Activated CD4-positive, alpha-beta memory T cell treated with anti-CD3 and anti-CD28 coated beads, Interleukin-2, amount 10 ng/mL, durations not matched to agents 7 days and 5 days (primary cell): ENCODE data around the gene CTNNA2. TPM values are rescaled to one million over a fixed set of nuclear protein-coding genes. Genes with fewer than 3 reads are reported as not detected.
"Not testable (repeated sequence)": the region's sequence is repeated elsewhere in the genome, so short reads cannot be mapped to it uniquely, and the experiment has no call there.

Experiments
- CTCF ChIA-PET: fragments of 350-600 bp; sonication (Branson Sonifier 250); formaldehyde crosslinking; loops from one replicate; lab custom pipeline; 2021; ENCODE audit warnings: antibody characterized with exemption, inconsistent platforms; lab: Charles Lee
- POLR2A ChIA-PET: fragments of 350-600 bp; sonication (Branson Sonifier 250); formaldehyde crosslinking; loops from one replicate; lab custom pipeline; 2021; ENCODE audit warnings: antibody characterized with exemption; lab: Charles Lee
- DNase-seq: peaks from one replicate; pipeline ENCODE4 v3.0.0-alpha.2; 2020
- H3K27ac Mint-ChIP-seq: one replicate; pipeline ENCODE4 v1.8.0; 2021; ENCODE audit warnings: mild to moderate bottlenecking, mixed read lengths
- H3K27me3 Mint-ChIP-seq: one replicate; pipeline ENCODE4 v1.8.0; 2021; ENCODE audit warnings: mixed read lengths
- H3K36me3 Mint-ChIP-seq: one replicate; pipeline ENCODE4 v1.8.0; 2021; ENCODE audit warnings: low read depth, mixed read lengths
- H3K4me1 Mint-ChIP-seq: one replicate; pipeline ENCODE4 v1.8.0; 2021; ENCODE audit warnings: mixed read lengths
- H3K4me3 Mint-ChIP-seq: one replicate; pipeline ENCODE4 v1.8.0; 2021; ENCODE audit warnings: mild to moderate bottlenecking, mixed read lengths
- H3K9me3 Mint-ChIP-seq: one replicate; pipeline ENCODE4 v1.8.0; 2021; ENCODE audit warnings: mixed read lengths
- total RNA-seq, 2 experiments: library from RNA; stranded (reverse); gene quantifications; one replicate each; pipeline ENCODE4 v1.2.3, GENCODE V29; 2021

The CTNNA2 gene
- total RNA-seq, 2 experiments from 2014 or later = not detected

GRCh38 chr2:80185091-80185490, 672.2 kb downstream of the CTNNA2 start:
- POLR2A ChIA-PET = no interaction called here
- CTCF ChIA-PET = no interaction called here
- no peaks in the 10 kb centered on the region for H3K27me3 Mint-ChIP-seq

GRCh38 chr2:80186262-80186661, 673.4 kb downstream of the CTNNA2 start:
- Mint-ChIP-seq H3K36me3 (no peaks in the 10 kb centered on the region), H3K27me3 (no peaks in the 10 kb centered on the region), H3K4me1 (no peaks in the 10 kb centered on the region), H3K4me3 (no peak overlapping the region), H3K9me3 (peaks cover 4% of the 10 kb centered on the region), H3K27ac (no peak overlapping the region)
- no peak for DNase-seq
- CTCF ChIA-PET = no interaction called here
- POLR2A ChIA-PET = no interaction called here

More at GRCh38 chr2:80185091-80185490, 672.2 kb downstream of the CTNNA2 start:
- Mint-ChIP-seq H3K4me1 (no peaks in the 10 kb centered on the region), H3K27ac (no peak overlapping the region), H3K36me3 (no peaks in the 10 kb centered on the region), H3K4me3 (no peak overlapping the region), H3K9me3 (peaks cover 12% of the 10 kb centered on the region)
- DNase-seq = no peak

- Mint-ChIP-seq H3K4me1 (no peaks in the 10 kb centered on the region), H3K9me3 (peaks cover 4% of the 10 kb centered on the region), H3K36me3 (no peaks in the 10 kb centered on the region), H3K27ac (no peak overlapping the region), H3K4me3 (no peak overlapping the region), H3K27me3 (no peaks in the 10 kb centered on the region)
- DNase-seq = no peak
- POLR2A ChIA-PET = no interaction called here
- CTCF ChIA-PET = no interaction called here
These were observed 674.3 kb downstream of the CTNNA2 start for GRCh38 chr2:80187156-80187555.

- DNase-seq = no peak
- Mint-ChIP-seq H3K27me3 (no peaks in the 10 kb centered on the region), H3K36me3 (no peaks in the 10 kb centered on the region), H3K4me3 (no peak overlapping the region), H3K9me3 (no peaks in the 10 kb centered on the region), H3K4me1 (no peaks in the 10 kb centered on the region), H3K27ac (no peak overlapping the region)
- ChIA-PET CTCF (no interaction called here), POLR2A (no interaction called here)
These were observed 677.3 kb downstream of the CTNNA2 start for GRCh38 chr2:80190166-80190565.

GRCh38 chr2:80193566-80193965, 680.7 kb downstream of the CTNNA2 start:
- Mint-ChIP-seq H3K4me3 (no peak overlapping the region), H3K36me3 (no peaks in the 10 kb centered on the region), H3K27me3 (no peaks in the 10 kb centered on the region), H3K4me1 (no peaks in the 10 kb centered on the region), H3K27ac (no peak overlapping the region), H3K9me3 (peaks cover 6% of the 10 kb centered on the region)
- POLR2A ChIA-PET = no interaction called here
- CTCF ChIA-PET = no interaction called here
- no peak for DNase-seq

GRCh38 chr2:80195034-80195433, 682.2 kb downstream of the CTNNA2 start:
- Mint-ChIP-seq H3K27me3 (no peaks in the 10 kb centered on the region), H3K27ac (no peak overlapping the region), H3K4me1 (no peaks in the 10 kb centered on the region), H3K36me3 (no peaks in the 10 kb centered on the region), H3K4me3 (no peak overlapping the region), H3K9me3 (peaks cover 6% of the 10 kb centered on the region)
- no peak for DNase-seq
- CTCF ChIA-PET = no interaction called here
- POLR2A ChIA-PET = no interaction called here

GRCh38 chr2:80198042-80198441, 685.2 kb downstream of the CTNNA2 start:
- CTCF ChIA-PET = no interaction called here
- H3K4me3 Mint-ChIP-seq = no peak overlapping the region
- POLR2A ChIA-PET = no interaction called here

GRCh38 chr2:80199504-80199903, 686.7 kb downstream of the CTNNA2 start:
- H3K36me3 Mint-ChIP-seq = no peaks in the 10 kb centered on the region
- POLR2A ChIA-PET = no interaction called here
- no peaks in the 10 kb centered on the region for H3K4me1 Mint-ChIP-seq
- DNase-seq = no peak
- H3K4me3 Mint-ChIP-seq = no peak overlapping the region
- H3K27me3 Mint-ChIP-seq = no peaks in the 10 kb centered on the region
- H3K9me3 Mint-ChIP-seq = peaks cover 11% of the 10 kb centered on the region
- CTCF ChIA-PET = no interaction called here
- H3K27ac Mint-ChIP-seq = no peak overlapping the region

More at GRCh38 chr2:80198042-80198441, 685.2 kb downstream of the CTNNA2 start:
- no peaks in the 10 kb centered on the region for H3K4me1 Mint-ChIP-seq
- H3K36me3 Mint-ChIP-seq = no peaks in the 10 kb centered on the region
- DNase-seq = no peak
- H3K27ac Mint-ChIP-seq = no peak overlapping the region
- no peaks in the 10 kb centered on the region for H3K27me3 Mint-ChIP-seq
- H3K9me3 Mint-ChIP-seq = peaks cover 7% of the 10 kb centered on the region

GRCh38 chr2:80203929-80204328, 691.1 kb downstream of the CTNNA2 start:
- H3K27me3 Mint-ChIP-seq, CTCF ChIA-PET, POLR2A ChIA-PET, H3K27ac Mint-ChIP-seq, H3K9me3 Mint-ChIP-seq, H3K4me3 Mint-ChIP-seq, H3K4me1 Mint-ChIP-seq, DNase-seq, H3K36me3 Mint-ChIP-seq: not testable (repeated sequence)

GRCh38 chr2:80205498-80205897, 692.6 kb downstream of the CTNNA2 start:
- CTCF ChIA-PET = no interaction called here
- Mint-ChIP-seq H3K27ac (no peak overlapping the region), H3K27me3 (no peaks in the 10 kb centered on the region), H3K4me1 (no peaks in the 10 kb centered on the region), H3K36me3 (no peaks in the 10 kb centered on the region), H3K9me3 (peaks cover 15% of the 10 kb centered on the region), H3K4me3 (no peak overlapping the region)
- POLR2A ChIA-PET = no interaction called here
- no peak for DNase-seq

- DNase-seq = no peak
- Mint-ChIP-seq H3K4me3 (no peak overlapping the region), H3K4me1 (no peaks in the 10 kb centered on the region), H3K27me3 (no peaks in the 10 kb centered on the region), H3K36me3 (no peaks in the 10 kb centered on the region), H3K9me3 (peaks cover 10% of the 10 kb centered on the region), H3K27ac (no peak overlapping the region)
- POLR2A ChIA-PET = no interaction called here
- CTCF ChIA-PET = no interaction called here
These were observed 696.6 kb downstream of the CTNNA2 start for GRCh38 chr2:80209458-80209857.

- ChIA-PET CTCF (no interaction called here), POLR2A (no interaction called here)
- Mint-ChIP-seq H3K4me1 (no peaks in the 10 kb centered on the region), H3K27ac (no peak overlapping the region), H3K27me3 (no peaks in the 10 kb centered on the region), H3K36me3 (no peaks in the 10 kb centered on the region), H3K9me3 (peaks cover 8% of the 10 kb centered on the region), H3K4me3 (no peak overlapping the region)
- DNase-seq = no peak
These were observed 704.6 kb downstream of the CTNNA2 start for GRCh38 chr2:80217446-80217845.

- Mint-ChIP-seq H3K4me1 (no peaks in the 10 kb centered on the region), H3K4me3 (no peak overlapping the region), H3K27me3 (no peaks in the 10 kb centered on the region), H3K27ac (no peak overlapping the region), H3K9me3 (no peaks in the 10 kb centered on the region), H3K36me3 (no peaks in the 10 kb centered on the region)
- DNase-seq = no peak
- CTCF ChIA-PET = no interaction called here
- POLR2A ChIA-PET = no interaction called here
These were observed 709.8 kb downstream of the CTNNA2 start for GRCh38 chr2:80222644-80223043.

- POLR2A ChIA-PET = no interaction called here
- no peak overlapping the region for H3K27ac Mint-ChIP-seq
- CTCF ChIA-PET = no interaction called here
These were observed 718.6 kb downstream of the CTNNA2 start for GRCh38 chr2:80231421-80231820.

More at GRCh38 chr2:80231421-80231820, 718.6 kb downstream of the CTNNA2 start:
- Mint-ChIP-seq H3K9me3 (no peaks in the 10 kb centered on the region), H3K36me3 (no peaks in the 10 kb centered on the region), H3K27me3 (no peaks in the 10 kb centered on the region), H3K4me3 (no peak overlapping the region), H3K4me1 (no peaks in the 10 kb centered on the region)
- no peak for DNase-seq
